Neutrophil (primary cell): ENCODE results near the gene SH3BP5L.

Source experiments
- H3K27ac ChIP-seq: fragments of 200-600 bp; sonication (generic); 2 replicates; pipeline ENCODE4 v1.5.1; 2016; ENCODE audit warnings: mild to moderate bottlenecking, moderate library complexity
- H3K27me3 ChIP-seq: fragments of 200-600 bp; sonication (generic); 2 replicates; pipeline ENCODE4 v1.6.0; 2016; ENCODE audit warnings: mild to moderate bottlenecking
- H3K36me3 ChIP-seq: fragments of 200-600 bp; sonication (generic); 2 replicates; pipeline ENCODE4 v1.5.1; 2017
- H3K4me1 ChIP-seq, 2 experiments: fragments of 200-600 bp in 1 of 2; sonication (generic) in 1 of 2; 1 replicate in 1 of 2; 2 replicates in 1 of 2; pipeline versions ENCODE4 v1.5.1 to v1.6.1; 2013 to 2016; ENCODE audit warnings: low read depth in 1 of 2, low read length in 1 of 2, mild to moderate bottlenecking in 1 of 2, moderate library complexity in 1 of 2; ENCODE audit not compliant: control insufficient read depth in 1 of 2, insufficient read depth in 1 of 2
- H3K4me3 ChIP-seq, 2 experiments: fragments of 200-600 bp in 1 of 2; sonication (generic) in 1 of 2; 1 replicate in 1 of 2; 2 replicates in 1 of 2; pipeline ENCODE4 v1.5.1; 2013 to 2016; ENCODE audit warnings: low read depth in 1 of 2, low read length in 1 of 2, mild to moderate bottlenecking in 1 of 2, moderate library complexity in 1 of 2
- H3K9me3 ChIP-seq: fragments of 200-600 bp; sonication (generic); 2 replicates; pipeline ENCODE4 v1.5.1; 2016
- CTCF ChIP-seq: fragments of 200-600 bp; sonication (generic); IDR thresholded peaks from 2 replicates; pipeline ENCODE4 v1.5.1; 2016; ENCODE audit warnings: antibody characterized with exemption

Gene SH3BP5L

GRCh38 chr1:248839168-248839555 lies 13.4 kb upstream of the SH3BP5L start:
- peaks cover 24 to 30% of the 10 kb centered on the region in 2 experiments for H3K4me1 ChIP-seq
- no peaks in the 10 kb centered on the region for H3K27me3 ChIP-seq
- peak overlapping the region; percentile 81 to 93 for H3K4me3 ChIP-seq
- no peaks in the 10 kb centered on the region for H3K9me3 ChIP-seq
- peaks cover 7% of the 10 kb centered on the region for H3K36me3 ChIP-seq
- peak overlapping the region; percentile 99 for H3K27ac ChIP-seq
- no peak for TF ChIP-seq CTCF

DNA sequence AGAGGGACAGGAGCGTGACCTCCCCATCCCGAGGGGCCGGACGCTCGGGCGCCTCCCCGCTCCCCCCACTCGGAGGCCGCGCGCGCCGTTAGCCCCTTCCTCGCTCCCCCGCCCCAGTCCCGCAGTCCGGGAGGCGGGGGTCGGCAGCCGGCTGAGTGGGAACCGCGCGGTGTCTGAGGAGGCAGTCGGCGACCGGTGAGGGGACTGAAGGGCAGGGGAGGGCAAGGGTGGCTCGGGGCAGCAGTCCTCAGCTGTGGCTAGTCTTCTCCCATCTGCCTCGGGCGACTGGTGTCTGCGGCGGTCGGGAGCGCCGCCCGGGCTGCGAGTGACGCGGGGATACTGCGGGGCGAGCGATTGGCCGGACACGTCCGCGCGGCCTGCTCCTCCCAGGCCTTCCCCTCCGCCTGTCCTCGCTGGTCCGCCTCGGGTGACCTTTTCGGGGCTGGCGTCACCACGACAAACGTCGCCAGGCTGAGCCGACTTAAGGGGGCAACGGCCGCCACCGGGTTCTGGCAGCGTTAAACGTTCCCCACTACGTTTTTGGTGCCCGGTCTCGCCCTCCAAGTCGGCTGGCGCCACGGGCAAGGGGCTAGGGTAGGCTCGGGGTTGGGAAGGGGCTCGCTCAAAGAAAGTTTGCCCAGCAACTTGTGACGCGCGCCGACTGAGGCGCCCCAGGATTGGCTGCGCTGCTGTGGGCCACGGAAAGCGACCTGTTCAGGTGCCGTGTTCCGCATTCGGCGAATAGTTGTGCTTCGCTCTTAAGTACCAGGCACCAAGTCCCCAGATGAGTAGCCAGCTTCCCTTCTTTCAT lies 12.8 kb upstream of the SH3BP5L start:
- Histone ChIP-seq H3K27ac (peak overlapping the region; percentile 99), H3K4me1 (peaks cover 25 to 36% of the 10 kb centered on the region in 2 experiments), H3K9me3 (no peaks in the 10 kb centered on the region), H3K36me3 (peaks cover 7% of the 10 kb centered on the region), H3K4me3 (peak overlapping the region; percentile 81 to 93), H3K27me3 (no peaks in the 10 kb centered on the region)
- TF ChIP-seq CTCF, result peak; percentile 48

- Histone ChIP-seq H3K4me1 (peaks cover 25 to 37% of the 10 kb centered on the region in 2 experiments), H3K9me3 (no peaks in the 10 kb centered on the region), H3K4me3 (peak within 1 kb of the TSS; percentile 81 to 93), H3K36me3 (peaks cover 4% of the 10 kb centered on the region), H3K27me3 (no peaks in the 10 kb centered on the region), H3K27ac (peak within 1 kb of the TSS; percentile 99)
- TF ChIP-seq CTCF, result peak; percentile 52
Measured at GRCh38 chr1:248837781-248838356, 12.2 kb upstream of the SH3BP5L start, which contains the start of gene ZNF672. Gene ZNF672, plus strand, starts transcription at chr1:248838224. Its CDS starts 9,051 bp downstream, at chr1:248847275.

DNA sequence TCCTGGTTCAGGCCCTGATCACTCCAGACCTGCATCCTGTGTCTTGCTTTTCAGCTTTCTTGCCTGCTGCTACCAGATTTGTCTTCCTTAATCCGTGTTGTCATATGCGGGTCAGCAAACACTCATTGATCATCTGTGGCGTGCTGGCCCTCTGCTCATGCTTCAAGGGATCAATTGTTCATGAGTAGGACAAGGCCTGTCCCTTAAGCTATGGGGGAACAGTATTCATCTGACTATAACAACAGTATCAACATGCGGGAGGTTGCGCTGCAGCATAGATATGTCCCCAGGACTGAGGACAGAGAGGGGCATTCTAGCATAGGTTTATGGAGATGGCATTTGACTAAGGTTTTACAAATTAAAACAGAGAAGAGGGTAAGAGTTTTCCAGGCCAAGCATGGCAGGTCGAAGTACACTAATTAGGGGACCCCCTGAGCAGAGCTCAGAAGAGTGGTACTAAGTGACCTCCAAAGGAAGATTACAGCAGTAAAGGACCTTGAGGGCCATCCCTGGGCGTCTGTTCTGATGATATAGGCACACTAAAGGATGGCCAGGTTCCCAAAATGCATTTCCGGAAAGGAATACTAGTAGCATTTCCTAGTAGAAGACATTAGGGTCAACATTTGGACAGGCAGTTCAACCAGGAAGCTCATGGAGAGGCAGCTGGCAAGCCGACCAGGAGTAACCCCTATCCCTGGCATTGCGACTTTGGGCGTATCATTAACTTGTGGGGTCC lies 11.5 kb upstream of the SH3BP5L start:
- H3K36me3 ChIP-seq, result no peaks in the 10 kb centered on the region
- H3K27ac ChIP-seq, result peak overlapping the region; percentile 99
- H3K4me3 ChIP-seq, result peak overlapping the region; percentile 81 to 93
- peaks cover 25 to 37% of the 10 kb centered on the region in 2 experiments for H3K4me1 ChIP-seq
- H3K27me3 ChIP-seq, result no peaks in the 10 kb centered on the region
- TF ChIP-seq CTCF, result no peak
- no peaks in the 10 kb centered on the region for H3K9me3 ChIP-seq

DNA sequence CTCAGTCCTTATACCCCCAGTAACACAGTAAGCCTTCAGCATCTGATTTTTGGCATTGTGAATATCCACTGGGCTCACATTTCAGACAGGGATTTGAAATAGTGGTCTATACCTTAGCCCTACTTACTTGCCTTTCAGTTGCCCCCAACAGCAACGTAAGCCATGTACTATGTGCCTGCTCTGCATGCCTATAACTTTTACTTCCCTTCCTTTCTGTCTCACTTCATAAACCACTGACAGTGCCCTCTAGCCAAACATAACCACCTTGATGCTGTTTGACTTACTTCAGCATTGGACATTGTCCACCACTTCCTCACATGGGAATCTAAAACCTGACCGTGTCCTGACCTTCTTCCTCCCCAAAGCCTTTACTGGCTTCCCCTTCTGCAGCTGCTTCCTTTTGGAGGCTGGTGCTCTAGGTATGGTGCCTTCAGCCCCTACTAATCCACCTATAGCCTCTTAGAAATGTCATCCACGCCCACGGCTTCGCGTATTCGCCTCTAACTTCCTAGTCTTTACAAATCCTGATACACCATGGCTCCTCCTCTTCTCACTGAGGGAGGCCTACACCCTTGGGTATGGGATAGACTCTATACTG lies 8.7 kb upstream of the SH3BP5L start:
- no peak overlapping the region for H3K4me3 ChIP-seq
- H3K27ac ChIP-seq, result peak overlapping the region; percentile 58
- no peaks in the 10 kb centered on the region for H3K27me3 ChIP-seq
- no peak for TF ChIP-seq CTCF
- H3K9me3 ChIP-seq, result no peaks in the 10 kb centered on the region
- H3K36me3 ChIP-seq, result no peaks in the 10 kb centered on the region
- peaks cover 22 to 31% of the 10 kb centered on the region in 2 experiments for H3K4me1 ChIP-seq
